GM18519 (cell line): ENCODE data around the gene TLE6.
A peak's percentile ranks its signal among the peaks of the same experiment; 100 is the strongest.
"Not testable (repeated sequence)": the region's sequence is repeated elsewhere in the genome, so short reads cannot be mapped to it uniquely, and the experiment has no call there.

Experiments
- ATAC-seq: cut with Tn5 transposase; IDR thresholded peaks from one replicate; pipeline ENCODE4 v1.9.1; 2021; ENCODE audit warnings: mild to moderate bottlenecking, moderate library complexity; ENCODE audit not compliant: unreplicated experiment, low FRiP score

The TLE6 gene

GRCh38 chr19:3027292-3027691 lies 49.9 kb downstream of the TLE6 start:
- no peak for ATAC-seq

- no peak for ATAC-seq
These were observed 50.6 kb downstream of the TLE6 start for GRCh38 chr19:3027981-3028304.

GRCh38 chr19:3028305-3029064 lies 51.1 kb downstream of the TLE6 start:
- no peak for ATAC-seq

- no peak for ATAC-seq
These were observed 51.9 kb downstream of the TLE6 start, which contains the start of gene TLE2 for GRCh38 chr19:3029065-3029923. Gene TLE2 (minus strand): TSS chr19:3029280. CDS start chr19:3028904, 376 bp downstream.

GRCh38 chr19:3031607-3031867 lies 54.2 kb downstream of the TLE6 start:
- no peak for ATAC-seq

- no peak for ATAC-seq
These were observed 56.4 kb downstream of the TLE6 start for GRCh38 chr19:3033595-3034405.

- ATAC-seq = no peak
These were observed 57.0 kb downstream of the TLE6 start for GRCh38 chr19:3034406-3034655.

GRCh38 chr19:3034656-3035541 lies 57.5 kb downstream of the TLE6 start:
- ATAC-seq = no peak

GRCh38 chr19:3035542-3036118 lies 58.3 kb downstream of the TLE6 start:
- peak; percentile 78 for ATAC-seq

GRCh38 chr19:3036119-3036976 lies 59.0 kb downstream of the TLE6 start:
- ATAC-seq = no peak

- not testable (repeated sequence) for ATAC-seq
These were observed 59.7 kb downstream of the TLE6 start for GRCh38 chr19:3036977-3037544.

- no peak for ATAC-seq
These were observed 60.9 kb downstream of the TLE6 start for GRCh38 chr19:3038214-3038613.

GRCh38 chr19:3039125-3039524 lies 61.8 kb downstream of the TLE6 start:
- ATAC-seq = no peak

- ATAC-seq = no peak
These were observed 62.3 kb downstream of the TLE6 start for GRCh38 chr19:3039641-3040077.

GRCh38 chr19:3041327-3041726 lies 64.0 kb downstream of the TLE6 start:
- ATAC-seq = no peak

- ATAC-seq = no peak
These were observed 64.6 kb downstream of the TLE6 start for GRCh38 chr19:3041761-3042620.

- no peak for ATAC-seq
These were observed 65.4 kb downstream of the TLE6 start for GRCh38 chr19:3042621-3043267.
